DMS153 treated with DMSO at 0.1 percent for 48 hours (cell line): ENCODE data around the gene KDM4F.
"Not testable (repeated sequence)": the region's sequence is repeated elsewhere in the genome, so short reads cannot be mapped to it uniquely, and the experiment has no call there.

ENCODE experiments used
- DNase-seq: peaks from one replicate; lab custom pipeline; 2025; ENCODE audit not compliant: unreplicated experiment; lab: John Stamatoyannopoulos, UW

Gene KDM4F

DNA sequence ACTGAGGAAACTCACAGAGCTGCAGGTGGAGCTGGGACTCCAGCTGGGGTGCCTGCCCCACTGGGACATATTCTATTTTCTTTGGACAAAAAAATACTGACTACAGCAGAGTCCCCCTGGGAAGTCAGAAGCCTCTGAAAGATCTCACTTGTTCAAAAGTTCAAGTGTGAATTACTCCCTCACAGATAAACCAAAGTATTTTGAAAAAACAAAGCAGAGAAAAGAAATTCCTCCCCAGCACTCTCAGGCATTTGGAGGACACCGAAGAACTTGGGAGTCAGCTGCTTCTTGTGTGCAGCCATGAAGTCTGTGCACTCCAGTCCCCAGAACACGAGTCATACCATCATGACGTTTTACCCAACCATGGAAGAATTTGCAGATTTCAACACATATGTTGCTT is at the start of gene KDM4F:
TSS of gene KDM4F (plus strand) at position 301 of the 400 bp plus-strand sequence.
- DNase-seq = not testable (repeated sequence)

DNA sequence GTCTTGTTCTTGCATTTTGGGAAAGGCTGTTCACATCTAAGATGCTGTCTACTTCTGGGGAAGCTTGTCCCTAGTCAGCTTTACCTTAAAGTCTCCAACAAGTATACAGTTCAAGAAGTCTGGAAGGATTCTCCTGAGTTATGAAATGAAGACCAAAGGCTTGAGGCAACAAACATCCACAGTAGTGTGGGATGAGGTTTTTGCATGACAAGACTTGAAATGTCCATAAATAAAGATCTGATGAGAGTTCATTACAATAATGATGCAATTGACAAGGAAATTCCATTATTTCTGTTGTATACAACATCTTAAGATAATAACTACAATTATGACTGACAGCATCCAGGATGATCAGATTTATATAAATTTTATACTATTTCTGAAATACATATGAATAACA is 45.5 kb upstream of the KDM4F start:
- no peak for DNase-seq

- DNase-seq = no peak
Observed at GRCh38 chr11:95005642-95006041, 43.6 kb upstream of the KDM4F start.

- no peak for DNase-seq
Observed at GRCh38 chr11:95011376-95011775, 37.8 kb upstream of the KDM4F start.

- DNase-seq = no peak
Observed at GRCh38 chr11:95014184-95014821, 34.9 kb upstream of the KDM4F start.

DNA sequence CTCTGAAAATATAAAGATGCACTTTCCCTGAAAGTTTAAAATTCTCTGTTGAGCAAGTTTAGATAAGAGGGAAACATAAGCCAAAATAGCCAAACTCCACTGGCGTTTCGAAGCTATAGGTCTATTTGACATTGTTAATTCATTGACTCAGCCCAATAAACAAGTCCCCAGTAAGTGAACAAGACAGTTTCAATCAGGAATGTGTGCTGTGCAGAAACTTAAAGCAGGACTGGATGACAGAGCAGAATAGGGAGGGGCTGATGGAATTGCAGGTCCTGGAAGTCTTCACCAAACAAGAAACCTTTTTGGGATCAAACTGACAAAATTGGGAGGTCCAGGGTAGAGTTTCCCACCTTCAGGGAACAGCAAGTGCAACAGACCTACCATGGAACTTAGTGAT is 33.1 kb upstream of the KDM4F start:
- no peak for DNase-seq

GRCh38 chr11:95021468-95021867 is 27.8 kb upstream of the KDM4F start:
- not testable (repeated sequence) for DNase-seq

GRCh38 chr11:95024958-95025357 is 24.3 kb upstream of the KDM4F start, which contains the start of gene KDM4E:
Gene KDM4E, plus strand, starts transcription at chr11:95025258. Its CDS starts 300 bp downstream, at chr11:95025558.
- DNase-seq = no peak

GRCh38 chr11:95025594-95025993 is 23.6 kb upstream of the KDM4F start:
- not testable (repeated sequence) for DNase-seq

DNA sequence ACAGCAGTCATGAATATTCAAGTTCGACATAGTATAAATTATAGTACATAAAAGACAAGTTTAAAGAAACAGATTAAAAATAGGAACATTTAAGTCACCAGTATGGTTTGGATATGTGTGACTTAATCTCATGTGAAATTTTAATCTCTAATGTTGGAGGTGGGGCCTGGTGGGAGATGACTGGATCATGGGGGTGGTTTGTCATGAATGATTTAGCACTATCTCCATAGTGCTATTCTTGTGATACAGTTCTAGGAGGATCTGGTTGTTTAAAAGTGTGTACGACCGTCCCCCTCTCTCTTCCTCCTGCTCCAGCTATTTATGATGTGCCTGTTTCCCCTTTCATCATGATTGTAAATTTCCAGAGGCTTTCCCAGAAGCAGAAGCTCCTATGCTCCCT is 20.9 kb upstream of the KDM4F start:
- DNase-seq = no peak

DNA sequence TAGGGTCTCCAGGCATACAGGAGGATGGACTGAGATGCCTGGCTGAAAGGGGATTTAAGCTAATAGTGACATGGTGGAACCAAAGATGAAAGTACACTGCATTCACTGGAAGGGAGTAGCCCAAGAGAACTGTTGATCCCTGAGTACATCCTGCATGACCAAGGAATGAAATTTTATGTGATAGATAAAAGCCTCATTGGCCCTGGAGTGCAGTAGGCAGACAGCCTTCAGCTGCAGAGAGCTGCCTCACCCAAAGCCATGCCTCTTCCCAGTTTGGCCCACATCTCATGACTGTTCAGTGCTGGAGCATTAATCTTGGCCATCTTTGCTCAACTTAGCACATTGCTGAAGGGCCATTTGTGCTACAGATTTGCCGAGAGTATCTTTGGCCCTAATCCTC is 16.2 kb upstream of the KDM4F start:
- DNase-seq = no peak

DNA sequence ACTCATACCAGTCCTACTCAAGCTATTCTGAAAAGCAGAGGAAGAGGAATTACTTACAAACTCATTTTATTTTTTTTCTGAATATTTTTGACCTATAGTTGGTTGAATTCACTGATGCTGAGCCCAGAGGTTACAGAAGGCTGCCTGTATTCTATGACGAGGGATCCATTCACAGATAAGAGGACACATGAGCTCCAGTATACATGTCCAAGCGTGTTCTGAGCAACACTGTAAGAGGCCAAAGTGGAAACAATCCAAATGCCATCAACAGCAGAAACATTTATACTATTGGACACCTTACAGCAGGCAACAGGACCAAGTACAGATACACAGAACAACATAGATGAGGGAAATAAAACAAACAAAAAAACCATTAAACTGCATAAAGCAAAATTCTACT is 13.9 kb upstream of the KDM4F start:
- DNase-seq = peak; percentile 2

- DNase-seq = not testable (repeated sequence)
Observed at GRCh38 chr11:95037356-95038035, 11.7 kb upstream of the KDM4F start.

DNA sequence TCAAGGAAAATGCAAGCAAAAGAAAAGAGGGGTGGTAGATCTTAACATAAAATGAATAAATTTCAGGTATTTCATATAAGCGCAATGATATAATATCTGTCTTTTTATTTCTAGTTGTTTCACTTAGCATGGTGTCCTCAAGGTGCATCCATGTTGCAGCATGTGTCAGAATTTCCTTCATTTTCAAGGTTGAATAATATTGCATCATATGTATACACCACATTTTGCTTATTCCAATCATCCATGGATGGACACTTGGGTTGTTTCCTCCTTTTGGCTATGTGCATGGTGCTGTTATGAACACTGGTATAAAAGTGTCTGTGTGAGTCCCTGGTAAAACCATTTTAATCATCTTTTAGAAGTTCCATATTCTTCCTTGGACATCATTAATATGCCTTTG is 7.0 kb upstream of the KDM4F start:
- no peak for DNase-seq

DNA sequence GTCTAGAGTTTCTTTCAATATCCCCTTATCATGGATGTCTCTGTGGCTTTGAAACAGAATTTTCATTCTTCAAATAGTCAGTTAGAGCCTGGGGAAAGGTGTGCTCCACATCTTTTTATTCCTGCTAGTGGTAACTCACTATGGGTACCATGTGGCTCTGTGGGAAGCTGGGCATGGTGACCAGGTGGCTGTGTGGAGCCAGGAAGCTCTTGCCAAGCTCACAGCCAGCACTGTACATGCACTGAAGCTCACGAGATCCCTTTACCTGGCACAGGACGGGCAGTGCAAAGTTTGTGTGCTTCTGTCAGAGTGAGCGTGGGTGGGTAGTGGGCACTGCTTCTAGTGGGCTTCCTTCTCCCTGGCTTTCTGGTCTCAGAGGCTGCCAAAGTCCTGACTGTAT is 6.3 kb upstream of the KDM4F start:
- DNase-seq = no peak

DNA sequence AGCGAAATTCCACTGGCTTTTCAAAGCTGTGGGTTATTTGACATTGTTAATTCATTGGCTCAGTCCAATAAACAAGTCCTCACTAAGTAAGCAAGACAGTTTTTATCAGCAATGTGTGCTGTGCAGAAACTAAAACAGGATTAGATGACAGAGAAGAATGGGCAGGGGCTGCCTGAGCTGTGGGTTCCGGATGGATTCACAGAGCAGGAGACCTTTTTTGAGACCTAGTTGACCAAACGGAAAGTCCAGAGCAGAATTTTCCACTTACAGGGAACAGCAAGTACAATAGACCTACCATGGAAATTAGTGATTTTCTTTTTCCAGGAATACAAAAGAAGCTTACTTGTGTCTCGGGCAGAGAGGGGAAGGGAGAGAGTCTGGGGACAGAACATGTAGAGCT is 5.2 kb upstream of the KDM4F start:
- DNase-seq = no peak

DNA sequence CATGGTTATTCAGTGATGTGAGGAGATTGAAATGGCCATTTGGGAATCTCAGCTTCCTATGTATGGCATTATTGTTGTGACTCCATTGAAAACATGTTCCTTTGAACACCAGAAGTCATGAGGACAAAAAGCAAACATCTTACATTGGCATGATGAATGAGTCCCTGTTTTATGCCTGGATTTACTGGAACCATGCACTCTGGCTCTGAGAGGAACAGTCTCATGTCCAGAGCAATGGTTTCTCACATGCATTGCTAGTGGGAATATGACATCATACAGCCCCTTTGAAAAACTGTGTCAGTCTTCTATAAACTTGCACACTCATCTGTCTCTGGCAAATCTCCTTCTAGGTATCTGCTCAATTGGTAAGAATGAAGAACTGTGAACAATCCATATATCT is 3.4 kb upstream of the KDM4F start:
- no peak for DNase-seq

GRCh38 chr11:95050595-95051202 is 1.5 kb downstream of the KDM4F start:
- DNase-seq = no peak

DNA sequence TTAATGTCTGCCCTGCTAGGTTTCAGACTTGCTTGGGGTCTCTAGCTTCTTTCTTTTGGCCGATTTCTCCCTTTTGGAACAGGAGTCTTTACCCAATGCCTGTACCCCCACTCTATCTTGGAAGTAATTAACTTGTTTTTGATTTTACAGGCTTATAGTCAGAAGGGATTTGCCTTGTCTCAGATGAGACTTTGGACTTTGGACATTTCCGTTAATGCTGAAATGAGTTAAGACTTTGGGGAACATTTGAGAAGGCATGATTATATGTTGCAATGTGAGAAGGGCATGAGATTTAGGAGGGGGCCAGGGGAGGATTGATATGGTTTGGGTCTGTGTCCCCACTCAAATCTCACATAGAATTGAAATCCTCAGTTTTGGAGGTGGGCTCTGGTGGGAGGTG is 5.1 kb downstream of the KDM4F start:
- no peak for DNase-seq

DNA sequence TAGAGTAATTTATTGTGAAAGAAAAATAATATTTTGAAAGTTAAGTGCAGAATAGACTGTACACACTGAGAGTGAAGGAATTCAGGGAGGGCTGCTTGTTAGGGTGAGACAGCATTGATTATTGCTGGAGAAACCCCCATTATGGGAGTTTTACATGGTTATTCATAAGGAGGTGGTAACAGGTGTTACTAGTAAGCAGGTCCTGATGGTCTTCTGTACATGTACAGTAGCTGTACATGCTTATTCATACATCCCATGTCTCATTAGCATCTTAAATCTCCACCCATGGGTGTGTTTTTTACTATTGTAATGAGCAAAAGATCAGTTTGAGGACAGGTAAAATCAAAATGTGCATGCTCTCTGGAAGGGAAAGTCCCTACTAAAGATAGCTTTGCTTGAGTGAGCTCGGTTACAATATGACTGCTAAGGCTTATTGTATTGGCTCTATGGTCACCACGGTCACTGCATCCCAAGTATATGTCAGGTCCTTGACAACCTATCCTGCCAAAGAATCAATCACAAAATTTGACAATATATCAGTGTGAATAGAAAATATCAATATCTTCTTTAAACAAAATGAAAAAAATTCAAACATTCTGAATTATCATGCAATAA is 6.2 kb downstream of the KDM4F start:
- DNase-seq = no peak

DNA sequence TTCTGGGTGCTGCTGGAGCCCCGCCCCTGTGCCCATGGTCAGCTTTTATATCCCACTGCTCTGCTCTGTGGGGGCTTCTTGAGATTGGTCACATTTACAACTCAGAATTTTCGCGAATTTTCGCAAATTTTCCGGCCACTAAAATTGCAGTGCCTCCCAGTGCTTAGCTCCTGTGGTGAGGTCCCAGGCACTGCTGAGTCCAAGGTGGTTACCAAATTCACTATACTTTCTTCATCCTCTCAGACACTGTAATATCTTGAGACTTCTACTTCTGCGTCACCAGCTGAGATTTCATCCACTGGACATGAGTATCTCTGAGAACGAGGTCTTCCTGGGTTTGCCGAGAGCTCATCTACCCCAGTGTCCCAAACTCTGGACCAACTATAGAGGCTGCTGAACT is 8.7 kb downstream of the KDM4F start:
- no peak for DNase-seq

DNA sequence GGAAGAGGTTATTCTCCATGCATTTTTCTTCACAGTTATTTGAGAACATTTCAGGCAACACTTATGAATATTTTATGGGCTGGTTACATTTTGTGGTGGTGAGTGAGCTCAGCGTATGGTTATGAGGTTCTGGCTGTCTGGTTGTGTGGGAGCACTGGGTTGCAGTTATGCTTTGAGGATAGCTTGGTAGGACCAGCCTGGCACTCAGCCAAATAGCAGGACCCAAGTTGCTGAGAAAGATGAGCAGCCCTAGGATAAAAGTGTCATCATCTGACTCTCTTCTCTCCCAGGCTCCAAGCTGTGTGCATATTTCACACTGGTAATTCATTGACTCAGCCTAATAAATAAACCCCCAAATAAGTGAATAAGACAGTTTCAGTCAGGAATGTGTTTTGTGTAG is 9.4 kb downstream of the KDM4F start:
- DNase-seq = no peak
